DLD1 (cell line): ENCODE results near the gene NXPE3.
"Not testable (repeated sequence)": the region's sequence is repeated elsewhere in the genome, so short reads cannot be mapped to it uniquely, and the experiment has no call there.

Experiments
- in situ Hi-C: cut with HindIII; loops from 2 replicates; pipeline ENCODE4 v1.10.0; 2017; ENCODE audit warnings: low sequenced_read_pairs

The NXPE3 gene

DNA sequence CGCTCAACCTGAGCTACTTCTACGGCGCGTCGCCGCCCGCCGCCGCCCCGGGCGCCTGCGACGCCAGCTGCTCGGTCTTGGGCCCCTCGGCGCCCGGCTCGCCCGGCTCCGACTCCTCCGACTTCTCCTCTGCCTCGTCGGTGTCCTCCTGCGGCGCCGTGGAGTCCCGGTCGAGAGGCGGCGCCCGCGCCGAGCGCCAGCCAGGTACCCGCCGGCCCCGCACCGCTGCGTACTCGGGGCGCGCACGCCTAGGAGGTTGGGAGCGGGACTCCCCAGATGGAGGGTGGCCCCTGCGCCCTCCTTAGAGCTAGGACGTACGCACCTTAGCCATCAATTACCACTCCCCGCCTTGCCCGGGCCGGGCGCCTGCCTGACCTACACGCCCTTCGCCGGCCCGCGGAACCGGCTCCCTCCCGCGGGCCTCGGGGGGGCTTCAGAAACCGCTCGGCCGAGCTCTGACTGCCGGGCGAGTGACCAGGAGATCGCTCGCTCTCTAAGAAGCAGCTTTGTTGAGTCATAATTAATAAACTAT lies 70.8 kb downstream of the NXPE3 start:
- in situ Hi-C loops: loop anchor here (10.0 kb wide), 1 partner anchor 95 kb away; no protein-coding TSS in a partner anchor

- in situ Hi-C loops: loop anchor here (10.0 kb wide), 1 partner anchor 94 kb away; no protein-coding TSS in a partner anchor
Measured at GRCh38 chr3:101850246-101851051, 71.4 kb downstream of the NXPE3 start.

GRCh38 chr3:101851072-101851770 lies 72.2 kb downstream of the NXPE3 start:
- in situ Hi-C loops: loop anchor here (10.0 kb wide), 1 partner anchor 94 kb away; no protein-coding TSS in a partner anchor

DNA sequence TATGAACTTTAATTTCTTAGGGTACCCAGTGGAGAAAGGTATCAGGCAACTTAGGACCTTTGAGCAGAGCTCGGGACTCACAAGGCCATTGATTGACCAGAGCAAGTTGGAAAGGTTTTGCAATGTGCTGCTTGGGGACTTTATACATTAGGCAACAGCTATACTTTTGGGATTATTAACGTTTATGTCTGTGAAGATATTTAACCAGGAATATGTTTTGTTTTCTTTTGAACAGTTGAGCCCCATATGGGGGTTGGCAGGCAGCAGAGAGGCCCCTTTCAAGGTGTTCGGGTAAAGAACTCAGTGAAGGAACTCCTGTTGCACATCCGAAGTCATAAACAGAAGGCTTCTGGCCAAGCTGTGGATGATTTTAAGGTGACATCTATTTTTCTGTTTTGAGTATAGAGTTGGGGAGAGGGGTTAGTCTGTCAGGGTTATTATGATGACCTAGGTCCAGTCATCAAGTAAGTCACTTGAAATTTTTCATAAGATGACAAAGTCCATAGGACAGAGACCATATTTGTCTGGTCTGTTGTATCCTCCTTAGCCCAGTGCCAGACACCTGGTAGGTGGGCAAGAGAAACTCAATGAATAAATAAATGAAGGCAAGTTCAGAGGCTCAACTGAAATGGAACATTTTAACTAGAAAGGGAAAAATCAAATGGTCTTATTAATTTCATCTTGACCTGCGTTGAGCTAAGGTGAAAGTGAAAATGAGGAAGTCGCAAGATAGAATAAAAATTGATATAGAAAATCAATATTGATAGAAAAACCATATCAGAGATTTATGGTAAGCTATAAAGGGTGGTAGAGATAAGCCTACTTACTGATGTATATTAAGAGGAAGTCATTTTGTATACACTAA lies 73.1 kb downstream of the NXPE3 start:
- in situ Hi-C loops: loop anchor here (10.0 kb wide), 1 partner anchor 93 kb away; no protein-coding TSS in a partner anchor

GRCh38 chr3:101852983-101853840 lies 74.2 kb downstream of the NXPE3 start:
- in situ Hi-C loops: loop anchor here (10.0 kb wide), 1 partner anchor 92 kb away; no protein-coding TSS in a partner anchor

DNA sequence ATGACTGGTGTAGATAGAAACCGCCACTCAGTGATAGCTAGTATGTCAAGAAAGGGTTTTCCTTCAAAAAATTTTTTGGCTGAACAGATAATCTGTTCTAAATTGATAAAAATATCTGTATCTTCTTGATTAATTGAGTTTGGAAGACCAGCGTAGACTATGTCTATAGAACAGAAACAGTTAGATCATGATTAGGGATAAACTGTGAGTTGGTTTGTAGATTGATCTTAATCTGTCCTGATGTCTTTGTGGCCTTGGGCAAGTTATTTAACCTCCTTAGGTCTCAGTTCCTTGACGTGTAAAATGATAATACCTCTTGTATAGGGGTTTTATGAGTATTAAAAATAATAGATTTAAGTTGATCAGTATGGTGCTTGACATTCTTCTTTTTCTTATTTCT lies 75.0 kb downstream of the NXPE3 start:
- in situ Hi-C loops: loop anchor here (10.0 kb wide), 1 partner anchor 91 kb away; no protein-coding TSS in a partner anchor

DNA sequence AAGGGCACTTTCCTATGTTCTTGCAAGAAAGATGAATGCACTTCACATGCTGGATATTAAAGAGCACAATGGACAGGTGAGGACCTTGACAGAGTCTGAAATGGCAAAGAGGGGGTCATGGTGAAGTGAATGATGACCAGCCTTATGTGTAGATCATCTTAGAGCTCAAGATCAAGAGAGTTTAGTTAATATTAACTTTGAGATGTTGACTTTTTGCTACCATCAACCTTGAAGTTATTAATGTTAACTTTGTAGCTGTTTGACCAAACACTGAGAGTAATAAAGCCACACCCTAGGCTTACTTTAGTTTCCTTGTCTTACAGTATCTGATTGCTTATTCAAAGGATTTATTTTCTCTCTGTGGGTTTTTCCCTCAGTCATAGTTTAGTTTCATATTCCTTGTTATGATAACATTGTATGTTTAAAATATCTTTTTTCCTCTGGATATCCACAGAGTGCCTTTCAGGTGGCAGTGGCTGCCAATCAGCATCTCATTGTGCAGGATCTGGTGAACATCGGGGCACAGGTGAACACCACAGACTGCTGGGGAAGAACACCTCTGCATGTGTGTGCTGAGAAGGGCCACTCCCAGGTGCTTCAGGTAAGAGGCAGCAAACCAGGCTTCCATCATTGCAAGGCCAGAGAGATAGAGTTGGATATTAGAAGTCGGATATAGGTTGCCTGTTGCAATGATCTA lies 75.7 kb downstream of the NXPE3 start:
- in situ Hi-C loops: loop anchor here (10.0 kb wide), 1 partner anchor 90 kb away; no protein-coding TSS in a partner anchor

- in situ Hi-C loops: loop anchor here (10.0 kb wide), 1 partner anchor 87 kb away; no protein-coding TSS in a partner anchor
Measured at GRCh38 chr3:101857301-101857741, 78.3 kb downstream of the NXPE3 start.

DNA sequence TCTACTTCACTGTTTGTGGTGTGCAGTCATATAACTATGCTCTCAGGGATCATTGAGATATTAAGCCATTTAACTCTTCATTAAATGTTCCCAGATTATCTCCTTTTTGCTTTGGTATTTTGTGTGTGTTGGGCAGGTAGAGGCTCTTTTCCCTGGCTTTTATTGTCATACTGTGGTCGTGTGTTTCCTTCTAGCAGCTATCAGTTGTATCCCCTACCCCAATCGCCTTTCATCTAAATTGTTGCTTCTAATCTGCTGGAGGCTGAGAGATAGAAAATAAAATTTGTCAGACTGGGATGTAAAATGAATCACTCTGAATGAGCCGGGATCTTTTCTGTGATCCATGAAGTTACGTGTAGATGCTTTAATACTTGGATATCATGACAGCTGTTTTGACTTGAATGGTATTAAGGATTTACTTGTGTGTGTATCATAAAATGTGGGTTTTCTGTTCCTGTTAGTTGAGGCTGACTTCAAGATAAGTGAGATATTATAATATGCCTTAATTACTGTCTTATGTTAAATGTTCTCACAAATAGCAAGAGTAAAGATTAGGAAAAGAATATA lies 79.5 kb downstream of the NXPE3 start:
- in situ Hi-C loops: loop anchor here (10.0 kb wide), 1 partner anchor 86 kb away; no protein-coding TSS in a partner anchor

DNA sequence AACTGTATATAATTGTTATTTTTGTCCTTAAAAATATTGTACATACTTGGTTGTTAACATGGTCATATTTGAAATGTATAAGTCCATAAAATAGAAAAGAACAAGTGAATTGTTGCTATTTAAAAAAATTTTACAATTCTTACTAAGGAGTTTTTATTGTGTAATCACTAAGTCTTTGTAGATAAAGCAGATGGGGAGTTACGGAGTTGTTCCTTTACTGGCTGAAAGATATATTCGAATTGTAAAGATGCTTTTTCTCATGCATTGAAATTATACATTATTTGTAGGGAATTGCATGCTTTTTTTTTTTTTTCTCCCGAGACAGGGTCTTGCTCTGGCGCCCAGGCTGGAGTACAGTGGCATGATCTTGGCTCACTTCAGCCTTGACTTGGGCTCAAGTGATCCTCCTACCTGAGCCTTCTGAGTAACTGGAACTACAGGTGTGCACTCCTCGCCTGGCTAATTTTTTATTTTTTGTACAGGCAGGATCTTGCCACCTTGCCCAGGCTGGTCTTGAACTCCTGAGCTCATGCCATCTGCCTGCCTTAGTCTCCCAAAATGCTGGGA lies 81.0 kb downstream of the NXPE3 start:
- in situ Hi-C loops: loop anchor here (10.0 kb wide), 1 partner anchor 85 kb away; no protein-coding TSS in a partner anchor

- in situ Hi-C loops: no loop called here
Measured at GRCh38 chr3:101861212-101861788, 82.3 kb downstream of the NXPE3 start.

- in situ Hi-C loops: no loop called here
Measured at GRCh38 chr3:101861789-101862415, 82.9 kb downstream of the NXPE3 start.

GRCh38 chr3:101862416-101863165 lies 83.6 kb downstream of the NXPE3 start:
- in situ Hi-C loops: no loop called here

DNA sequence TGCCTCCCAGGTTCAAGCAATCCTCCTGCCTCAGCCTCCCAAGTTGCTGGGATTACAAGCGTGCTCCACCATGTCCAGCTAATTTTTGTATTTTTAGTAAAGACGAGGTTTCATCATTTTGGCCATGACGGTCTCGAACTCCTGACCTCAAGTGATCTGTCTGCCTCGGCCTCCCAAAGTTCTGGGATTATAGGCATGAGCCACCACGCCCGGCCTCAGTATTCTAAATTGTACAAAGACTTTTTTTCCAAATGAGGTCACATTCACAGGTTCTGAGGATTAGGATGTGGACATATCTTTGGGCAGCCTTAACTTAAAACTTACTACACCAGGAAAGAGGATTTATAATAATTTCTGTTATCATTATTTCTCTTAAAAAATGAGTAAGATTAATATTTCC lies 85.9 kb downstream of the NXPE3 start:
- in situ Hi-C loops: not testable (repeated sequence)

GRCh38 chr3:101865751-101866509 lies 86.9 kb downstream of the NXPE3 start:
- in situ Hi-C loops: no loop called here

DNA sequence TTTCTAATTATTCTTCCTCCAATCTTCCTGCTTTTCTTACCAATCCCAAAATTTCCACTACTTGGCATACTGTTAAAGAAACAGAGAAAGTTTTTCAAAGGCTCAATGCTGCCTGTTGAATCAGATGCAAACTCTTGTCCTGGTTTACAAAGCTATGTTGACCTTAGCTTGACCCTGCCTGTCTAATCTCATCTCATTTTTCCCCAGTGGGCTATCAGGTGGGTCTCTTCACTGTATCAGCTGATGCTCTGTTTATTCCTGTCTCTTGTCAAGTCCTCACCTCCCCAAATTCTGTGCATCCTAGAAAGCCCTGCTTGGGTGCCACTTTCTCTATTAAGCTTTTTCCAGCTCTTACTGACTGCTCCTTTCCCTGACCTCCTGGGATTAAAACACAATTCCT lies 88.5 kb downstream of the NXPE3 start:
- in situ Hi-C loops: no loop called here
